OCI-LY7 (cell line): Measurements from ENCODE around the gene KCNC2. TPM values are rescaled to one million over a fixed set of nuclear protein-coding genes. Genes with fewer than 3 reads are reported as not detected.

ENCODE experiments used
- BruUV-seq: library from RNA; stranded (reverse); fragments of 400-500 nt; replicated peaks from 2 replicates; lab custom pipeline; 2021; lab: Mats Ljungman, UMichigan
- CTCF ChIA-PET: fragments of 300-600 bp; sonication (Branson Sonifier 250); formaldehyde crosslinking; loops from one replicate; lab custom pipeline; 2022; ENCODE audit warnings: antibody characterized with exemption; ENCODE audit not compliant: unreplicated experiment; lab: Charles Lee
- POLR2A ChIA-PET: fragments of 300-600 bp; sonication (Branson Sonifier 250); formaldehyde crosslinking; loops from one replicate; lab custom pipeline; 2022; ENCODE audit warnings: antibody characterized with exemption; lab: Charles Lee
- DNase-seq: peaks from one replicate; pipeline ENCODE4 v3.0.0-alpha.2; 2015; ENCODE audit warnings: low spot score
- H2AFZ ChIP-seq: fragments of 200-600 bp; sonication (generic), shearing (Covaris generic); 2 replicates; pipeline ENCODE4 v1.6.1; 2014; ENCODE audit warnings: mild to moderate bottlenecking, antibody characterized with exemption, low read length, moderate library complexity
- H3K27ac ChIP-seq: fragments of 200-600 bp; sonication (generic); 2 replicates; pipeline ENCODE4 v1.5.1; 2014; ENCODE audit warnings: mixed run types, low read depth, mild to moderate bottlenecking, moderate library complexity, low read length, inconsistent platforms; ENCODE audit not compliant: poor library complexity, severe bottlenecking
- H3K36me3 ChIP-seq: fragments of 200-600 bp; sonication (generic); 2 replicates; pipeline ENCODE4 v1.6.1; 2014; ENCODE audit warnings: mild to moderate bottlenecking, antibody characterized with exemption, low read length, moderate library complexity, mixed read lengths; ENCODE audit not compliant: insufficient read depth
- H3K4me1 ChIP-seq: fragments of 200-600 bp; sonication (generic); 2 replicates; pipeline ENCODE4 v1.5.1; 2014; ENCODE audit warnings: mild to moderate bottlenecking, low read length; ENCODE audit not compliant: insufficient read depth, poor library complexity, severe bottlenecking
- H3K4me2 ChIP-seq: fragments of 200-600 bp; sonication (generic); 2 replicates; pipeline ENCODE4 v1.6.1; 2014; ENCODE audit warnings: mild to moderate bottlenecking, low read length
- H3K4me3 ChIP-seq: fragments of 200-600 bp; sonication (generic); 2 replicates; pipeline ENCODE4 v1.5.1; 2014; ENCODE audit warnings: mild to moderate bottlenecking, low read depth, low read length; ENCODE audit not compliant: poor library complexity, severe bottlenecking
- H3K79me2 ChIP-seq: fragments of 200-600 bp; sonication (generic); 2 replicates; pipeline ENCODE4 v1.6.1; 2016; ENCODE audit warnings: low read depth, mild to moderate bottlenecking, low read length, moderate library complexity, mixed read lengths; ENCODE audit not compliant: insufficient read depth
- H3K9me2 ChIP-seq: fragments of 200-600 bp; sonication (generic); 2 replicates; pipeline ENCODE4 v1.6.1; 2016; ENCODE audit warnings: mild to moderate bottlenecking, low read length, mixed read lengths; ENCODE audit not compliant: insufficient read depth
- H3K9me3 ChIP-seq: fragments of 200-600 bp; sonication (generic); 2 replicates; pipeline ENCODE4 v1.6.1; 2014; ENCODE audit warnings: mild to moderate bottlenecking, mixed run types, low read length, mixed read lengths
- H4K20me1 ChIP-seq: fragments of 200-600 bp; sonication (generic); 2 replicates; pipeline ENCODE4 v1.6.1; 2014; ENCODE audit warnings: mild to moderate bottlenecking, antibody characterized with exemption, low read length, moderate library complexity, mixed read lengths; ENCODE audit not compliant: insufficient read depth
- EZH2phosphoT487 ChIP-seq: fragments of 200-600 bp; sonication (generic); IDR thresholded peaks from 2 replicates; pipeline ENCODE4 v1.6.1; 2018; ENCODE audit warnings: low read depth, borderline replicate concordance, mild to moderate bottlenecking, mixed run types, antibody characterized with exemption, low read length, moderate library complexity, mixed read lengths
- intact Hi-C: fragments of 100-400 bp; cut with micrococcal nuclease; formaldehyde crosslinking; loops from one replicate; pipeline ENCODE4 v1.10.0; 2022; ENCODE audit not compliant: unreplicated experiment
- total RNA-seq, 2 experiments: library from RNA; depleted of rRNA in 1 of 2; stranded (reverse); fragments of >200 nt in 1 of 2; shearing (Covaris generic) in 1 of 2; gene quantifications; 2 replicates each; pipeline ENCODE4 v1.2.3, GENCODE V29; 2014 to 2022
- TF ChIP-seq, protein P1 (sequence below): fragments of 200-600 bp; sonication (generic); conservative IDR thresholded peaks from 2 replicates; pipeline ENCODE4 v1.5.1; 2014; ENCODE audit warnings: mild to moderate bottlenecking, antibody characterized with exemption, low read length, moderate library complexity, mixed read lengths

Gene KCNC2
- total RNA-seq, 2 experiments from 2014 or later = not detected

GRCh38 chr12:75097003-75097402 is 112.6 kb downstream of the KCNC2 start:
- Histone ChIP-seq H3K9me2 (no peaks in the 10 kb centered on the region), H3K27ac (no peak overlapping the region), H3K36me3 (no peaks in the 10 kb centered on the region), H4K20me1 (no peaks in the 10 kb centered on the region), H3K4me1 (no peaks in the 10 kb centered on the region), H3K9me3 (no peaks in the 10 kb centered on the region), H2AFZ (no peak overlapping the region), H3K4me2 (no peak overlapping the region), H3K79me2 (no peaks in the 10 kb centered on the region), H3K4me3 (no peak overlapping the region)
- TF ChIP-seq, protein P1, sequence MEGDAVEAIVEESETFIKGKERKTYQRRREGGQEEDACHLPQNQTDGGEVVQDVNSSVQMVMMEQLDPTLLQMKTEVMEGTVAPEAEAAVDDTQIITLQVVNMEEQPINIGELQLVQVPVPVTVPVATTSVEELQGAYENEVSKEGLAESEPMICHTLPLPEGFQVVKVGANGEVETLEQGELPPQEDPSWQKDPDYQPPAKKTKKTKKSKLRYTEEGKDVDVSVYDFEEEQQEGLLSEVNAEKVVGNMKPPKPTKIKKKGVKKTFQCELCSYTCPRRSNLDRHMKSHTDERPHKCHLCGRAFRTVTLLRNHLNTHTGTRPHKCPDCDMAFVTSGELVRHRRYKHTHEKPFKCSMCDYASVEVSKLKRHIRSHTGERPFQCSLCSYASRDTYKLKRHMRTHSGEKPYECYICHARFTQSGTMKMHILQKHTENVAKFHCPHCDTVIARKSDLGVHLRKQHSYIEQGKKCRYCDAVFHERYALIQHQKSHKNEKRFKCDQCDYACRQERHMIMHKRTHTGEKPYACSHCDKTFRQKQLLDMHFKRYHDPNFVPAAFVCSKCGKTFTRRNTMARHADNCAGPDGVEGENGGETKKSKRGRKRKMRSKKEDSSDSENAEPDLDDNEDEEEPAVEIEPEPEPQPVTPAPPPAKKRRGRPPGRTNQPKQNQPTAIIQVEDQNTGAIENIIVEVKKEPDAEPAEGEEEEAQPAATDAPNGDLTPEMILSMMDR = no peak
- TF ChIP-seq EZH2phosphoT487 = no peak
- DNase-seq = no peak
- CTCF ChIA-PET = no interaction called here
- POLR2A ChIA-PET = no interaction called here
- intact Hi-C loops = no loop called here
- no TSS peak for BruUV-seq

GRCh38 chr12:75087654-75088053 is 122.0 kb downstream of the KCNC2 start:
- intact Hi-C loops = no loop called here
- CTCF ChIA-PET = no interaction called here

More at GRCh38 chr12:75087654-75088053, 122.0 kb downstream of the KCNC2 start:
- POLR2A ChIA-PET = interaction anchor here (0.7 to 1.5 kb wide), 2 partner anchors 12 to 1197 kb away, joined by 3 to 4 read pairs; no protein-coding TSS in a partner anchor
- Histone ChIP-seq H4K20me1 (no peaks in the 10 kb centered on the region), H3K4me2 (no peak overlapping the region), H3K9me2 (no peaks in the 10 kb centered on the region), H3K27ac (no peak overlapping the region), H2AFZ (no peak overlapping the region), H3K4me3 (no peak overlapping the region), H3K9me3 (no peaks in the 10 kb centered on the region), H3K36me3 (no peaks in the 10 kb centered on the region), H3K4me1 (no peaks in the 10 kb centered on the region), H3K79me2 (no peaks in the 10 kb centered on the region)
- TF ChIP-seq, protein P1 = peak; percentile 37
- TF ChIP-seq EZH2phosphoT487 = no peak
- no peak for DNase-seq
- no TSS peak for BruUV-seq
